ENCODE data around the gene CASZ1.

CASZ1 gene

GRCh38 chr1:10638559-10639005 is 157.9 kb downstream of the CASZ1 start:
- no peak overlapping the region for H2AFZ ChIP-seq (ENCODE audit: low read depth, low read length, severe bottlenecking)
- H3K27ac ChIP-seq (ENCODE audit: low read depth, low read length) = no peak overlapping the region
- TF ChIP-seq EZH2phosphoT487 (conservative IDR thresholded peaks at IDR 0.05; ENCODE audit: low read length) = no peak
- TF ChIP-seq, protein P1, sequence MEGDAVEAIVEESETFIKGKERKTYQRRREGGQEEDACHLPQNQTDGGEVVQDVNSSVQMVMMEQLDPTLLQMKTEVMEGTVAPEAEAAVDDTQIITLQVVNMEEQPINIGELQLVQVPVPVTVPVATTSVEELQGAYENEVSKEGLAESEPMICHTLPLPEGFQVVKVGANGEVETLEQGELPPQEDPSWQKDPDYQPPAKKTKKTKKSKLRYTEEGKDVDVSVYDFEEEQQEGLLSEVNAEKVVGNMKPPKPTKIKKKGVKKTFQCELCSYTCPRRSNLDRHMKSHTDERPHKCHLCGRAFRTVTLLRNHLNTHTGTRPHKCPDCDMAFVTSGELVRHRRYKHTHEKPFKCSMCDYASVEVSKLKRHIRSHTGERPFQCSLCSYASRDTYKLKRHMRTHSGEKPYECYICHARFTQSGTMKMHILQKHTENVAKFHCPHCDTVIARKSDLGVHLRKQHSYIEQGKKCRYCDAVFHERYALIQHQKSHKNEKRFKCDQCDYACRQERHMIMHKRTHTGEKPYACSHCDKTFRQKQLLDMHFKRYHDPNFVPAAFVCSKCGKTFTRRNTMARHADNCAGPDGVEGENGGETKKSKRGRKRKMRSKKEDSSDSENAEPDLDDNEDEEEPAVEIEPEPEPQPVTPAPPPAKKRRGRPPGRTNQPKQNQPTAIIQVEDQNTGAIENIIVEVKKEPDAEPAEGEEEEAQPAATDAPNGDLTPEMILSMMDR (IDR thresholded peaks at IDR 0.05; ENCODE audit: insufficient read depth, low read length, poor library complexity, severe bottlenecking) = no peak
- no peaks in the 10 kb centered on the region for H3K9me2 ChIP-seq (replicated peaks; ENCODE audit: insufficient read depth, low read length)
- H3K27me3 ChIP-seq (ENCODE audit: low read length) = no peaks in the 10 kb centered on the region
- H3K4me3 ChIP-seq (ENCODE audit: insufficient read depth, low read length, poor library complexity, severe bottlenecking) = no peak overlapping the region
- no peak overlapping the region for H3K4me2 ChIP-seq (ENCODE audit: low read depth, low read length, poor library complexity, severe bottlenecking)
- no peak overlapping the region for H3K9ac ChIP-seq (ENCODE audit: low read length)
- no peaks in the 10 kb centered on the region for H3K79me2 ChIP-seq (ENCODE audit: insufficient read depth, low read length)
- no peaks in the 10 kb centered on the region for H3K9me3 ChIP-seq (ENCODE audit: insufficient read depth, low read length)
- H3F3A ChIP-seq (ENCODE audit: insufficient read depth) = no peaks in the 10 kb centered on the region
- H3K36me3 ChIP-seq (ENCODE audit: low read length) = no peaks in the 10 kb centered on the region
- H4K20me1 ChIP-seq (ENCODE audit: low read depth, low read length) = no peaks in the 10 kb centered on the region

DNA sequence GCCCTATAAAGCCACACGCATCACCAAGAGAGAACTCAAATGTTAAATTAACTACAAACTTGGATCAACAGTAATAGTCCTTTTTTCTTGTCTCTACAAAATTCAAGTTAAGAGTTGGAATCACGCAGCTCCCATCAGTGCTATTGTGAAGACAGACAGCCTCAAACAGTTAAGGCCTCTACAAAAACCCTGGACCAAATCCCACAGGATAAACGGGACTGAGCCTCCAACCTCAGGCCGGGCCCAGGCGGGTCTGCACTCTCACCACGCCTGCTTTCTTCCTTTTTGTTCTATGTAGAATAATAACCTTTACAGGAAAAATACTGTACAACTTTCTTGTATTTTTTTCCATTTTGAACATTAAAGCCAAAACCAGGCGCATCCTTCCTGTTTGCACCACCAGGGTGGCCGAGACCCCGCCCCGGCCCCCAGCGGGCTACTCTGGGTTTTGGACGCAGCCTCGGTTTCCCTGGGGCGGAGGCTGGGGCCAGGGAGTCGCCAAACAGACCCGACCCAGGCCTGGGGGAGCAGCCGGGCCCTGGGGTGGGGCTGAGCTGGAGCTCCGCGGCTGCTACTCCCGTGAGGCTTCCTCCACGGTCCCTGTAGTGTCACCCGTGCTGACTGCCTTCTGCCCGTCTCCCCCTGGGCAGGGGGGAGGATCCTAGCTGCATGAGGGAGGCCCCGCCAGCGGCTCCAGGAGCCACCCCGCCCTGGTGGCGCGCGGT is 158.4 kb downstream of the CASZ1 start:
- Histone ChIP-seq H2AFZ (ENCODE audit: low read depth, low read length, severe bottlenecking) (no peak overlapping the region), H3K27ac (ENCODE audit: low read depth, low read length) (no peak overlapping the region), H3K4me3 (ENCODE audit: insufficient read depth, low read length, poor library complexity, severe bottlenecking) (no peak overlapping the region), H3K9ac (ENCODE audit: low read length) (no peak overlapping the region), H3K36me3 (ENCODE audit: low read length) (no peaks in the 10 kb centered on the region), H3K4me2 (ENCODE audit: low read depth, low read length, poor library complexity, severe bottlenecking) (no peak overlapping the region), H3K27me3 (ENCODE audit: low read length) (no peaks in the 10 kb centered on the region), H4K20me1 (ENCODE audit: low read depth, low read length) (no peaks in the 10 kb centered on the region), H3F3A (ENCODE audit: insufficient read depth) (no peaks in the 10 kb centered on the region), H3K9me3 (ENCODE audit: insufficient read depth, low read length) (no peaks in the 10 kb centered on the region), H3K79me2 (ENCODE audit: insufficient read depth, low read length) (no peaks in the 10 kb centered on the region), H3K9me2 (replicated peaks; ENCODE audit: insufficient read depth, low read length) (no peaks in the 10 kb centered on the region)
- no peak for TF ChIP-seq EZH2phosphoT487 (conservative IDR thresholded peaks at IDR 0.05; ENCODE audit: low read length)
- TF ChIP-seq, protein P1 (IDR thresholded peaks at IDR 0.05; ENCODE audit: insufficient read depth, low read length, poor library complexity, severe bottlenecking) = no peak

- no peaks in the 10 kb centered on the region for H3K9me2 ChIP-seq (replicated peaks; ENCODE audit: insufficient read depth, low read length)
- H3K36me3 ChIP-seq (ENCODE audit: low read length) = no peaks in the 10 kb centered on the region
- H3K9ac ChIP-seq (ENCODE audit: low read length) = no peak overlapping the region
- no peaks in the 10 kb centered on the region for H4K20me1 ChIP-seq (ENCODE audit: low read depth, low read length)
- H3K9me3 ChIP-seq (ENCODE audit: insufficient read depth, low read length) = no peaks in the 10 kb centered on the region
- TF ChIP-seq, protein P1 (IDR thresholded peaks at IDR 0.05; ENCODE audit: insufficient read depth, low read length, poor library complexity, severe bottlenecking) = no peak
- no peak for TF ChIP-seq EZH2phosphoT487 (conservative IDR thresholded peaks at IDR 0.05; ENCODE audit: low read length)
- no peak overlapping the region for H3K4me3 ChIP-seq (ENCODE audit: insufficient read depth, low read length, poor library complexity, severe bottlenecking)
- H2AFZ ChIP-seq (ENCODE audit: low read depth, low read length, severe bottlenecking) = no peak overlapping the region
- no peaks in the 10 kb centered on the region for H3K27me3 ChIP-seq (ENCODE audit: low read length)
- H3K27ac ChIP-seq (ENCODE audit: low read depth, low read length) = no peak overlapping the region
- no peak overlapping the region for H3K4me2 ChIP-seq (ENCODE audit: low read depth, low read length, poor library complexity, severe bottlenecking)
- no peaks in the 10 kb centered on the region for H3K79me2 ChIP-seq (ENCODE audit: insufficient read depth, low read length)
- no peaks in the 10 kb centered on the region for H3F3A ChIP-seq (ENCODE audit: insufficient read depth)
These were observed 159.0 kb downstream of the CASZ1 start for GRCh38 chr1:10637400-10637799.
